Adrenal gland (tissue), 12 donors: ENCODE measurements around the gene TIMP2. TPM values are rescaled to one million over a fixed set of nuclear protein-coding genes. Genes with fewer than 3 reads are reported as not detected.
A peak's percentile ranks its signal among the peaks of the same experiment; 100 is the strongest.

Experiments used
- DNase-seq, 7 donors: peaks; one replicate each; pipeline ENCODE4 v3.0.0-alpha.2; 2019 to 2020
- H3K27ac ChIP-seq, 5 donors: fragments of 200-600 bp; sonication (generic) in 4 of 5; 1 replicate in 3 of 5; 2 replicates in 2 of 5; pipeline versions ENCODE4 v1.5.1 to v1.8.0; 2016 to 2020; ENCODE audit warnings: mild to moderate bottlenecking in 1 of 5
- H3K27me3 ChIP-seq: fragments of 200-600 bp; 2 replicates; pipeline ENCODE4 v1.8.0; 2021
- H3K36me3 ChIP-seq, 2 donors: fragments of 200-600 bp; replicated peaks in 1 of 2; 1 replicate in 1 of 2; 2 replicates in 1 of 2; pipeline versions ENCODE4 v1.5.1 to v1.8.0; 2018 to 2022
- H3K4me1 ChIP-seq, 2 donors: fragments of 200-600 bp; replicated peaks in 1 of 2; 1 replicate in 1 of 2; 2 replicates in 1 of 2; pipeline versions ENCODE4 v1.5.1 to v1.8.0; 2018 to 2021
- H3K4me3 ChIP-seq, 4 donors: fragments of 200-600 bp; sonication (generic) in 3 of 4; one replicate each; pipeline ENCODE4 v1.5.1; 2016 to 2018
- H3K9me3 ChIP-seq, 3 donors: fragments of 200-600 bp; sonication (generic) in 1 of 3; replicated peaks in 1 of 3; 1 replicate in 2 of 3; 2 replicates in 1 of 3; pipeline versions ENCODE4 v1.5.1 to v1.8.0; 2016 to 2021
- POLR2A ChIP-seq, 2 donors: fragments of 450-650 bp; IDR thresholded peaks; one replicate each; pipeline ENCODE4 v1.6.1; 2017; ENCODE audit warnings: antibody characterized with exemption in 2 of 2, mild to moderate bottlenecking in 2 of 2, moderate library complexity in 1 of 2
- WGBS, 4 donors: extraction: QIAGEN DNeasy Blood & Tissue Kit in 2 of 4; methylation state at CpG; one replicate each; pipeline versions ENCODE4 v1.1.5 to v1.1.7; 2013 to 2017; 5-methylcytosine and 5-hydroxymethylcytosine counted together
- intact Hi-C, 2 donors: fragments of 100-400 bp; cut with DNase I; formaldehyde crosslinking; loops; one replicate each; pipeline versions ENCODE4 v1.14.1 to v1.15.0; 2022 to 2023
- polyA plus RNA-seq, 3 donors: library from polyadenylated mRNA; stranded (reverse); fragments of 200-250 nt in 2 of 3; fragments of 350-450 nt in 1 of 3; fragmentation: Illumina TruSeq in 1 of 3; extraction: RNeasy Lipid Tissue Mini Kit (QIAGEN cat#74804) in 1 of 3; gene quantifications; one replicate each; pipeline ENCODE4 v1.2.3, GENCODE V29; 2013 to 2014
- total RNA-seq, 9 donors: library from RNA; depleted of rRNA in 4 of 9; stranded (reverse); fragments of >200 nt in 4 of 9; fragments of 120-200 nt in 1 of 9; fragmentation: NEBNext Ultra II Directional in 1 of 9; extraction: Animal tissue kit (Norgen Biotek cat#: 25700) in 1 of 9; gene quantifications; one replicate each; pipeline versions ENCODE4 v1.1.0 to v1.2.4, GENCODE V29; 2013 to 2023
- TF ChIP-seq, protein P1 (sequence below), 6 experiments: fragments of 450-650 bp in 4 of 6; fragments of 200-600 bp in 2 of 6; sonication (generic) in 1 of 6; IDR thresholded peaks; 1 replicate in 5 of 6; 2 replicates in 1 of 6; pipeline versions ENCODE4 v1.5.1 to v1.8.0; 2016 to 2021; ENCODE audit warnings: antibody characterized with exemption in 6 of 6, mild to moderate bottlenecking in 2 of 6, moderate library complexity in 1 of 6
- donor health status: healthy with polysubstance abuse.
- donor health status: Bipolar disorder and iron deficiency.
- donor health status: DM: yes; HTN: yes; CAD: no.
- donor health status: DM: no; HTN: no; CAD: no.
- donor health status: DM: no; HTN: no; CAD: no.
- donor health status: DM: yes; HTN: yes; CAD: no.

TIMP2 gene
- total and polyA plus RNA-seq, 12 donors = 20.2 to 275 (median 176) TPM

DNA sequence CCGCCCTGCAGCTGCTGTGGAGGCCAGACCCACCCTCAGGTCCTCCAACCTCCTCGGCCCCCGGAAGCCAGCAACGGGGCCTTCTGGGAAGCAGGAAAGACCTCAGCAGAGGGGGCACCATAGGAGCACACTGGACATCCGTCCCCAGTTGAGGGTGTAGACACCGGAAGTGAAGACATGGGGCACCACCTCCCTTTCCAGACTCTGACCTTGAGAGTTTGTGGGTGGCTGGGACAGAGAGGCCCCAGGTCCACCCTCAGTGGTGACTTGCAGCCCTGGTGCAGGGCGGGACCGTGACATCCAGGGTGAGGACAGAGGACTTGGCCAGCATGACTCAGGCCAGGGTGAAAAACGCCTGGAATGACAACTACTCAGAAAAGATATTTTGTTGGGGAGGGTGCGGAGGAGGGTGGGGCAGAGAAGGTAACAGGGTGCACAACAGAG is 42.1 kb downstream of the TIMP2 start:
- TF ChIP-seq, protein P1, sequence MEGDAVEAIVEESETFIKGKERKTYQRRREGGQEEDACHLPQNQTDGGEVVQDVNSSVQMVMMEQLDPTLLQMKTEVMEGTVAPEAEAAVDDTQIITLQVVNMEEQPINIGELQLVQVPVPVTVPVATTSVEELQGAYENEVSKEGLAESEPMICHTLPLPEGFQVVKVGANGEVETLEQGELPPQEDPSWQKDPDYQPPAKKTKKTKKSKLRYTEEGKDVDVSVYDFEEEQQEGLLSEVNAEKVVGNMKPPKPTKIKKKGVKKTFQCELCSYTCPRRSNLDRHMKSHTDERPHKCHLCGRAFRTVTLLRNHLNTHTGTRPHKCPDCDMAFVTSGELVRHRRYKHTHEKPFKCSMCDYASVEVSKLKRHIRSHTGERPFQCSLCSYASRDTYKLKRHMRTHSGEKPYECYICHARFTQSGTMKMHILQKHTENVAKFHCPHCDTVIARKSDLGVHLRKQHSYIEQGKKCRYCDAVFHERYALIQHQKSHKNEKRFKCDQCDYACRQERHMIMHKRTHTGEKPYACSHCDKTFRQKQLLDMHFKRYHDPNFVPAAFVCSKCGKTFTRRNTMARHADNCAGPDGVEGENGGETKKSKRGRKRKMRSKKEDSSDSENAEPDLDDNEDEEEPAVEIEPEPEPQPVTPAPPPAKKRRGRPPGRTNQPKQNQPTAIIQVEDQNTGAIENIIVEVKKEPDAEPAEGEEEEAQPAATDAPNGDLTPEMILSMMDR (IDR thresholded peaks at IDR 0.05) = no peak
- TF ChIP-seq POLR2A (IDR thresholded peaks at IDR 0.05) = peak in 1 of 2 donors; percentile 8
- 7 to 31% (median 26%) methylated on average over 10 of the region's 10 CpGs for WGBS, 4 donors
- H3K4me1 ChIP-seq = peaks cover 33 to 54% of the 10 kb centered on the region in 2 donors
- H3K27me3 ChIP-seq = no peaks in the 10 kb centered on the region
- H3K9me3 ChIP-seq = no peaks in the 10 kb centered on the region
- intact Hi-C loops = no loop called here
- peak in 6 of 7 donors; percentile 86 to 93 (median 90) for DNase-seq
- no peaks in the 10 kb centered on the region for H3K36me3 ChIP-seq
- H3K4me3 ChIP-seq = peak overlapping the region in 1 of 4 donors; percentile 35
- H3K27ac ChIP-seq = peak overlapping the region; percentile 66 to 100 (median 84)

DNA sequence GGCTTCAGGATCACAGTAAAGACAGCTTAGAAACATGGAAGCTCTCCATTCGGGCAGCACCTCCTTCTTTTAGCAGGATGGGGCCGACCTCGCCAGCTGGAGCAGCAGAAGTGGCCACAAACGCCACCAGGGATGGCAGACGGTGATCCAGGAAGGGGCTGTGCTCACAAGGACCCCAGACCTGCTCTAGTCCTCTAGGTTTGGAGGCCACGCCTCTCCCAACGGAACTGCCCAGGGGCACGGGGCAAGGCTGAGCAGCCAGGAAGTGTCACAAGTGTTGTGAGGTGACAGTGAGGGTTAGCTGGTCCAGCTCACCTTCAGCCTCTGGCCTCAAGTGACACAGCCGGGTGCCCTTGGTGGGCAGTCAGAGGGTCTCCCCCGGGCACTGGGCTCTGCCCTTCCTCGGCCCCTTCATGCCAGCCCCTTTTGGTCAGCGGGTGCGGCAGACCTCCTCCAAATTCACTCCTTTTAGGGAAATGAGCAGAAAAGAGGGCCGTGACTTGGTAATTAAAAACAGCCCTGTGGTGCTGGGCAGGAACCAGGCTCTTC is 42.6 kb downstream of the TIMP2 start:
- peak overlapping the region in 1 of 4 donors; percentile 35 for H3K4me3 ChIP-seq
- H3K27me3 ChIP-seq = no peaks in the 10 kb centered on the region
- H3K9me3 ChIP-seq = no peaks in the 10 kb centered on the region
- peak in 2 of 7 donors; percentile 45 to 67 for DNase-seq
- TF ChIP-seq, protein P1 (IDR thresholded peaks at IDR 0.05) = no peak
- no peak for TF ChIP-seq POLR2A (IDR thresholded peaks at IDR 0.05)
- intact Hi-C loops = no loop called here
- no peaks in the 10 kb centered on the region for H3K36me3 ChIP-seq
- peak overlapping the region; percentile 66 to 100 (median 84) for H3K27ac ChIP-seq
- peaks cover 33 to 54% of the 10 kb centered on the region in 2 donors for H3K4me1 ChIP-seq
- WGBS, 4 donors = 39 to 52% (median 48%) methylated on average over 8 to 14 of the region's 14 CpGs

DNA sequence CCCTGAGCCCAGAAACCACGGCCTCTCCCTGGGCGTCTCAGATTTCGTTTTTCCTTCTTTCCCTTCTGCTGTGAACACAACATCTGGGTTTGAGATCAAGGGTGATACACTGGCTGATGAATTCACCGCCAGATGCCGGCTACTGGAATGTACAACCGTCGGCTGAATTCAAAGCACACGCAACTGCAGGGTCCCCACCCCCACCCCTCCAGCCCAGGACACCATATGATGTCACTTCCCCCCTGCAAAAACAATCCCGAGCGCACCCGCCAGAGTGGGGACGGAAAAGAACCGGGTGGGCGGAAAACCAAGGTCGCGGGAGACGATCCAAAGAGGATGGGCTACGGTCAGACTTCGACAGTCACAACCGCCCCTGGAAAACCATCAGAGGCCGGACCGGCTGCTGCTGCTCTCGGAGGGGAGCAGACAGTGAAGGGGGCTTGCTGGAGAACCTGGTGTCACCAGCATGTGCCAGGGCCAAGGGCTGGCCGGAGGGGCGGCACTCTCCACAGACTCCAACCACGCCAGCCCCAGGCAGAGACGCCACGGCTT is 45.5 kb downstream of the TIMP2 start:
- peak overlapping the region in 4 of 5 donors; percentile 20 to 92 (median 70) for H3K27ac ChIP-seq
- no peaks in the 10 kb centered on the region for H3K27me3 ChIP-seq
- H3K4me3 ChIP-seq = no peak overlapping the region
- H3K4me1 ChIP-seq = peaks cover 42 to 62% of the 10 kb centered on the region in 2 donors
- no peaks in the 10 kb centered on the region for H3K9me3 ChIP-seq
- no peaks in the 10 kb centered on the region for H3K36me3 ChIP-seq
- peak; percentile 36 to 80 (median 54) for DNase-seq
- WGBS, 4 donors = 35 to 74% (median 44%) methylated on average over 12 to 28 of the region's 28 CpGs
- no peak for TF ChIP-seq POLR2A (IDR thresholded peaks at IDR 0.05)
- TF ChIP-seq, protein P1 (IDR thresholded peaks at IDR 0.05) = peak in 1 of 6 experiments; percentile 10
- intact Hi-C loops = no loop called here

DNA sequence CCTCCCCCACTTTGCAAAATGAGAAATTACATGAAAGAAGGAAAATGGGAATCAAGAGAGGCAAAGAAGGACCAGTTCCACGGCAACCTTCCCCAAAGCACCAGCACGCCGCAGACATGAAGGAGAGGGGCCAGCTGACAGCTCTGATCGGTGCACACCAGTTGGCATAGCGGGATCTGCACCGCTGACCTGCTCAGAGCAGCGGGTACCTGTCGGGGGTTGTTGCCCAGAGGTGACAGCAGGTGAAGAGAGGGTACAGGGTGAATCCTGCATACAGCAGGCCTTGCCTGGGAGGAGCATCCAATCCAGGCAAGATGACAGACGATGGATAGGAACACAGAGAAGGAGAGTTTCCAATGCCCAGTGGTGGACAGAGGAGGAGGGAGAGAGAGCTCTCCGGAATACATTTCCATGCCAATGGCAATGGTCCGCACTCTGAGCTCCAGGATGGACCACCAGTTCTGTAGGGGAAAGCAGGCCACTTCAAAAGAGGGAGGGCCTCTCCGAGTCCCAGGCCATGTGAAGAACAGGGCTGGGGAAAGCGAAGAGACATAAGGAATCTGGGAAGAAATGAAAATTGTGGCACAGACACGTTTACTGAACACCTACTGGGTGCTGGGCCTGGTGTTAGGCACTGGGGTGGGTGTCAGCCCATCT is 46.2 kb downstream of the TIMP2 start:
- H3K4me1 ChIP-seq = peaks cover 35 to 55% of the 10 kb centered on the region in 2 donors
- 83 to 88% (median 87%) methylated on average over 14 of the region's 14 CpGs for WGBS, 4 donors

More for the DNA sequence above, 46.2 kb downstream of the TIMP2 start:
- Histone ChIP-seq H3K27ac (peak overlapping the region in 4 of 5 donors; percentile 20 to 92 (median 70)), H3K36me3 (no peaks in the 10 kb centered on the region), H3K9me3 (no peaks in the 10 kb centered on the region), H3K4me3 (no peak overlapping the region), H3K27me3 (no peaks in the 10 kb centered on the region)
- no peak for DNase-seq
- intact Hi-C loops = no loop called here
- TF ChIP-seq, protein P1 (IDR thresholded peaks at IDR 0.05) = no peak
- TF ChIP-seq POLR2A (IDR thresholded peaks at IDR 0.05) = no peak
